Activated naive CD4-positive, alpha-beta T cell treated with anti-CD3 and anti-CD28 coated beads, Interleukin-2, amount 50 U/mL, for 24 hours (primary cell): ENCODE results near the gene CIBAR2.

Experiments used
- H3K27ac Mint-ChIP-seq: one replicate; pipeline ENCODE4 v1.8.0; 2021; ENCODE audit warnings: mild to moderate bottlenecking, mixed read lengths
- H3K27me3 Mint-ChIP-seq: one replicate; pipeline ENCODE4 v1.8.0; 2021; ENCODE audit warnings: mixed read lengths
- H3K36me3 Mint-ChIP-seq: one replicate; pipeline ENCODE4 v1.8.0; 2021; ENCODE audit warnings: mixed read lengths
- H3K4me1 Mint-ChIP-seq: one replicate; pipeline ENCODE4 v1.8.0; 2021; ENCODE audit warnings: mixed read lengths
- H3K4me3 Mint-ChIP-seq: one replicate; pipeline ENCODE4 v1.8.0; 2021; ENCODE audit warnings: mild to moderate bottlenecking, mixed read lengths
- H3K9me3 Mint-ChIP-seq: one replicate; pipeline ENCODE4 v1.8.0; 2021; ENCODE audit warnings: mixed read lengths

CIBAR2 gene

GRCh38 chr16:85104147-85104546 lies 8.1 kb downstream of the CIBAR2 start:
- no peaks in the 10 kb centered on the region for H3K27me3 Mint-ChIP-seq
- peak overlapping the region; percentile 51 for H3K27ac Mint-ChIP-seq
- no peaks in the 10 kb centered on the region for H3K9me3 Mint-ChIP-seq
- H3K4me3 Mint-ChIP-seq, result no peak overlapping the region
- peaks cover 45% of the 10 kb centered on the region for H3K4me1 Mint-ChIP-seq
- H3K36me3 Mint-ChIP-seq, result no peaks in the 10 kb centered on the region

DNA sequence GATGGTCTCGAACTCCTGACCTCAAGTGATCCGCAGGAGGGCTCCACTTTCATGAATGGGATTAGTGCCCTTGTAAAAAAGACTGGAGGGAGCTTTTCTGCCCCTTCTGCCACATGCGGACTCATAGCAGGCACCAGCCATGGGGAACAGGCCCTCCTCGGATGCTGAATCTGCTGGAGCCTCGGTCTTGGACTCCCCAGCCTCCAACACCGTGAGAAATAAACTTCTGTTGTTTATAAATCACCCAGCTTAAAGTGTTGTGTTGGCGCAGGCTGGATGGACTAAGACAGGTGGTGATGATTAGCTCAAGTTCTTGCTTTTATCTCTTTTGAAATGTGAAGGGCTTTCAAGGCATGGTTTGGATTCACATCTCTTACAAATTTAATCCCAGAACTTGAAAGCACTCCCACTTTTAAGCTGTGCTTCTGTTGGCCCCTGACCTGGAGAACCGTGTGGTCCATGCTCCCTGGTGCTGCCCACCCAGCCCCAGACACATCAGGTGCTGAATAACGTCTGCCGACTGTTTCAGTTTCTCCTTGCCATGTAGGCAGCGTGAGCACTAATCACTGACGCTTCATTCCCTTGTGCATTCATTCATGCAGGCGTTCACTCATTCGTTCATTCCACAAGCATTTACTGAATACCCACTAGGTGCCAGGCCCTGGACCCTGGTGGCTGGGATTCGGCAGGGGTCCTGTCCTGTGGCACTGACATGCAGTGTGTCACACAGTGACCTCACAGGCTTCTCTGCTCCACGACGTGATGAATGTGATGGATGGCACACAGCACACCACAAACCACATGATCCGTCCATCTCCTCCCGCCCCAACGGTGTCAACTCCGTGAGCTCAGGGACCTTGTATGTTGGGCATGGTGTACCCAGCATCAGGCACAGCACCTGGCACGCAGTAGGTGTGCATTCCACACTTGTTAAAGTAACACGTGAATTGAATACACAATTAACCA lies 8.9 kb downstream of the CIBAR2 start:
- peak overlapping the region; percentile 2 for H3K27ac Mint-ChIP-seq
- H3K9me3 Mint-ChIP-seq, result no peaks in the 10 kb centered on the region
- no peaks in the 10 kb centered on the region for H3K27me3 Mint-ChIP-seq
- no peak overlapping the region for H3K4me3 Mint-ChIP-seq
- peaks cover 45% of the 10 kb centered on the region for H3K4me1 Mint-ChIP-seq
- no peaks in the 10 kb centered on the region for H3K36me3 Mint-ChIP-seq

DNA sequence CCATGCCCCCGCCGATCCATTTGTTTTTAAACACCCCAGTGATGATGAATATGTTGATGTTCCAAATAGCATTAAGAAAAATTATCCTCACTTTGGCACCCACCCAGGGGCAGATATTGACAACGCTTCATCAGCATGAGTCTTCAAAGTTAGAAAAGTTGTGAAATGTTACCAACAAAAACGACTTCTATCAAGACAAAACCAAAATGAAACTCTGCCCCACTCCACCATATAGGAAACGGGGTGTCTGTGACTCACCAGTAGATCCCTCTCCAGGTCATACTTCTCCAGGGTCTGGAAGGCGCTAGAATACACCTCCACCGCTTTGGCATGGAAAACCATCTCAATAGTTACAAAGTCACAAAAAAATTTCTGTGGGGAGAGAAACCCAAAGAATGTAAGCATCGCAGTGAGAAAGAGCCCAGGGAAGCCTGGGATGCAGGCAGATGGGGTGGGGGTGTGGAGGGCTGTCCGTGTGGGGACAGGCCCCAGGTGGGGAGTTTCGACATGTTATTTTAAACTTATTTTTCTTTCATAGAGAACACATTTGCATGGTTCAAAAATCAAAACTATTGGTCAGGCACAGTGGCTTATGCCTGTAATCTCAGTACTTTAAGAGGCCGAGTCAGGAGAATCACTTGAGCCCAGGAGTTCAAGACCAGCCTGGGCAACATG lies 10.2 kb downstream of the CIBAR2 start:
- Mint-ChIP-seq H3K9me3 (no peaks in the 10 kb centered on the region), H3K4me3 (no peak overlapping the region), H3K27ac (peak overlapping the region; percentile 68), H3K36me3 (no peaks in the 10 kb centered on the region), H3K4me1 (peaks cover 45% of the 10 kb centered on the region), H3K27me3 (no peaks in the 10 kb centered on the region)

- no peaks in the 10 kb centered on the region for H3K27me3 Mint-ChIP-seq
- no peaks in the 10 kb centered on the region for H3K9me3 Mint-ChIP-seq
- no peaks in the 10 kb centered on the region for H3K36me3 Mint-ChIP-seq
- peaks cover 38% of the 10 kb centered on the region for H3K4me1 Mint-ChIP-seq
- H3K4me3 Mint-ChIP-seq, result no peak overlapping the region
- H3K27ac Mint-ChIP-seq, result no peak overlapping the region
Measured at GRCh38 chr16:85100265-85100664, 12.0 kb downstream of the CIBAR2 start.

DNA sequence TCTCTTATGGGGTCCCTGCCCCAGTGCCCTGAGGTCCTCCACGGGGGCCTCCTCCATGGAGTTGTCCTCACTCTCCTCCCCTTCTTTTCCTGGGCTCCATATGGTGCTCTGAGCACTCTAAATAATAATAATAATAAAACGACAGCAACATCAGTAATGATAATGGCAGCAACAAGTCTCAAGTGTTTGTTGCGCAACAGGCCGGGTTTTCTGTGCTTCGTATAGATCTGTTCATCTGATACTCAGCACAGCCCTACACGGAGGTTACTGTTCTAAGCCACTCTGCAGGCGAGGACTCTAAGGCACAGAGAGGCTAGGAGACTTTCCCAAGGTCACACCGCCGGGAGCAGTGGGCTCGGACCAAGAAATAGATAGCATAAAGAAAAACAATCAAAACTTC lies 13.7 kb downstream of the CIBAR2 start:
- Mint-ChIP-seq H3K36me3 (no peaks in the 10 kb centered on the region), H3K27ac (no peak overlapping the region), H3K27me3 (no peaks in the 10 kb centered on the region), H3K9me3 (no peaks in the 10 kb centered on the region), H3K4me3 (no peak overlapping the region), H3K4me1 (peaks cover 21% of the 10 kb centered on the region)

- peaks cover 6% of the 10 kb centered on the region for H3K4me1 Mint-ChIP-seq
- no peak overlapping the region for H3K27ac Mint-ChIP-seq
- H3K27me3 Mint-ChIP-seq, result no peaks in the 10 kb centered on the region
- H3K36me3 Mint-ChIP-seq, result no peaks in the 10 kb centered on the region
- H3K4me3 Mint-ChIP-seq, result no peak overlapping the region
- no peaks in the 10 kb centered on the region for H3K9me3 Mint-ChIP-seq
Measured at GRCh38 chr16:85096921-85097320, 15.4 kb downstream of the CIBAR2 start.

- Mint-ChIP-seq H3K27me3 (no peaks in the 10 kb centered on the region), H3K4me1 (no peaks in the 10 kb centered on the region), H3K27ac (no peak overlapping the region), H3K9me3 (no peaks in the 10 kb centered on the region), H3K36me3 (no peaks in the 10 kb centered on the region), H3K4me3 (no peak overlapping the region)
Measured at GRCh38 chr16:85094812-85095211, 17.5 kb downstream of the CIBAR2 start.

DNA sequence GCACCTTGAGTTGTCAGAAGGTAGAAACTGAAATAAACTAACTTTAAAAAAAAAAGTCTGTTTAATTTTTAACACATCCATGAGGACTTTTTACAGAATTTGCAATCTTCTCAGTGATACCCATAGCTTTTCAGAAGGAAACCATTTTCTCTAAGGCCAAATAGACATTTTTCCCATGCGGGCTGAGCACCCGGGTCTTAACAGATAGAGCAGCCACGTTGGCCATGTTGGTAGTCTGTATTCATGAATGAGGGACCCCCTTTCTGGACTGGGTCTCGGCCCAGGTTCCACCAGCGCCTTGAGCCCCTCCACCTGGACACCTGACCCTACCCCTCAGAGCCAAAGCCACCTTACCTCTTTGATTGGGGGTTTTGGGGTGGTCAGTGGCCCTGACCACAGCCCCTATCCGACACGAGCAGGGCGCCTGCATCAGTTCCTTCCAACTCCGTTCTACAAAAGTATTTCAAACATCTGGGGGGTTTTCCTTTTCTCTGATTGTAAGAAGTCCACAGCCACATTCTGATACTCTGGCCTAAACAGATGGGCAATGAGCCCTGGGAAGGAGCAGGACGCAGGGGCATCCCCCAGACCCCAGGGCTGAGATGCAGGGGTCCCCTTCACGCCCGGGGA lies 18.0 kb downstream of the CIBAR2 start:
- no peaks in the 10 kb centered on the region for H3K9me3 Mint-ChIP-seq
- no peaks in the 10 kb centered on the region for H3K27me3 Mint-ChIP-seq
- no peaks in the 10 kb centered on the region for H3K36me3 Mint-ChIP-seq
- no peaks in the 10 kb centered on the region for H3K4me1 Mint-ChIP-seq
- H3K27ac Mint-ChIP-seq, result no peak overlapping the region
- H3K4me3 Mint-ChIP-seq, result no peak overlapping the region

DNA sequence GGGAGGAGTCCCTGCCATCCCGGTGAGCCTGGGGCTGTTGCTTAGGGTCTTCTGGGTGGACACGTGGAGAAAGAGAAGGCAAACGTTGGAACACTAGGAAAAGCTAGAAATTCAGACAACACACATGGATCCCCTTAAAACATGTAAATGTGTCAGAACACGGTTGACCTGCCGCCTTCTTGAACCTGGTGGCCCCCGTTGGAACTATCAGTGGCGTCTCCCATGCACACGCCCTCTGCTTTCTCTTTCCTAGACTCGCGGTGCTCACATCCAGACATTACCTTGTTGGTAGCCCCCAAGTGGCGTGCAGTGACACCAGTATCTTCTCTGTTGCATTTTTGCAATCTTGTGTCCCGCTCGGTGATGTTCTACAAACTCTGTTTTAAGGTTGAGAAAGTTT lies 18.6 kb downstream of the CIBAR2 start:
- Mint-ChIP-seq H3K27me3 (no peaks in the 10 kb centered on the region), H3K4me1 (no peaks in the 10 kb centered on the region), H3K4me3 (no peak overlapping the region), H3K27ac (no peak overlapping the region), H3K9me3 (no peaks in the 10 kb centered on the region), H3K36me3 (no peaks in the 10 kb centered on the region)

- H3K4me3 Mint-ChIP-seq, result no peak overlapping the region
- H3K9me3 Mint-ChIP-seq, result no peaks in the 10 kb centered on the region
- H3K27me3 Mint-ChIP-seq, result no peaks in the 10 kb centered on the region
- no peaks in the 10 kb centered on the region for H3K36me3 Mint-ChIP-seq
- no peaks in the 10 kb centered on the region for H3K4me1 Mint-ChIP-seq
- no peak overlapping the region for H3K27ac Mint-ChIP-seq
Measured at GRCh38 chr16:85092851-85093250, 19.4 kb downstream of the CIBAR2 start.

DNA sequence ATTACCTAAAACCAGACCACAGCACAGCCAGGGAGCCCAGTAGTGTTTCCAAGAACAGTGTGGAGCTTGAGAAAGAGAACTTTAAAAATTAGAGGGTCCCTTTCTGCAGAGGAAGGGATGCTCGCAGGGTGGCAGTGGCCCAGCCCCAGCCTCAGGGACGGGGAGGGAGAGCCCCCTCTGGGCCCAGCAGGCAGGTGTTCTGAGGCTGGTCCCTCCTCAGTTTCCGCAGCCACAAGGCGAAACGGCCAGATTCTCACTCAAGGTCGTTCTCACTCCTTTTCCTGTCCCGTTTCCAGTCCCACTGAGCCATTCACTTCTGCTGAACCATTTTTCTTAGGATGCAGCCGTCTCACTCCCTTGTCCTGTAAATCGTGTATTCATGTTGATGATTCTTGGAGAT lies 20.0 kb downstream of the CIBAR2 start:
- no peaks in the 10 kb centered on the region for H3K36me3 Mint-ChIP-seq
- H3K4me3 Mint-ChIP-seq, result no peak overlapping the region
- H3K27ac Mint-ChIP-seq, result no peak overlapping the region
- H3K4me1 Mint-ChIP-seq, result no peaks in the 10 kb centered on the region
- no peaks in the 10 kb centered on the region for H3K27me3 Mint-ChIP-seq
- no peaks in the 10 kb centered on the region for H3K9me3 Mint-ChIP-seq

- H3K27ac Mint-ChIP-seq, result no peak overlapping the region
- no peak overlapping the region for H3K4me3 Mint-ChIP-seq
- no peaks in the 10 kb centered on the region for H3K27me3 Mint-ChIP-seq
- no peaks in the 10 kb centered on the region for H3K36me3 Mint-ChIP-seq
- peaks cover 3% of the 10 kb centered on the region for H3K4me1 Mint-ChIP-seq
- H3K9me3 Mint-ChIP-seq, result no peaks in the 10 kb centered on the region
Measured at GRCh38 chr16:85091522-85091910, 20.8 kb downstream of the CIBAR2 start.

- Mint-ChIP-seq H3K27ac (no peak overlapping the region), H3K4me3 (no peak overlapping the region), H3K4me1 (peaks cover 3% of the 10 kb centered on the region), H3K27me3 (no peaks in the 10 kb centered on the region), H3K9me3 (no peaks in the 10 kb centered on the region), H3K36me3 (no peaks in the 10 kb centered on the region)
Measured at GRCh38 chr16:85090873-85091521, 21.3 kb downstream of the CIBAR2 start.

DNA sequence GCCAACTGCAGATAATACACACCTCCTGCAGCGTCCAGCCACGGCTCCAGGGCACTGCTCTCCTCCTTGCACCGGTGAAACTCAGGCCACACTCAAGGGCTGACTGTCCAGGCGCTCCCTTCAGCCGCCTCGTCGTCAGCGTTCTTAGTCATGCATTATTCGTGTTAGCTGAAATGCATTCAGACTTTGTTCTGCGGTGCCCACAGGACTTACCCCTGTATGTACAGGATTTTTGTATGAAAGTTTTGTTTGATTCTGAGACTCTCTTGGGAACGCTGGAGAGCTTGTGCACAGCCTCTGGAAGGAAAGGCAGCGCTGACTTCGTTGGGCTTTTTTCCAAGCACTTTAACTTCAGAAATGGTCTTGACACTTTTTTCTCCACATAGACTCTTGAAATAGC lies 22.1 kb downstream of the CIBAR2 start:
- Mint-ChIP-seq H3K4me1 (peaks cover 3% of the 10 kb centered on the region), H3K27me3 (no peaks in the 10 kb centered on the region), H3K27ac (no peak overlapping the region), H3K4me3 (no peak overlapping the region), H3K36me3 (no peaks in the 10 kb centered on the region), H3K9me3 (no peaks in the 10 kb centered on the region)

- peaks cover 3% of the 10 kb centered on the region for H3K4me1 Mint-ChIP-seq
- no peak overlapping the region for H3K4me3 Mint-ChIP-seq
- no peaks in the 10 kb centered on the region for H3K36me3 Mint-ChIP-seq
- no peaks in the 10 kb centered on the region for H3K9me3 Mint-ChIP-seq
- H3K27me3 Mint-ChIP-seq, result no peaks in the 10 kb centered on the region
- H3K27ac Mint-ChIP-seq, result no peak overlapping the region
Measured at GRCh38 chr16:85089525-85089924, 22.7 kb downstream of the CIBAR2 start.
